ENCODE data around the gene FRMD3. TPM values are rescaled to one million over a fixed set of nuclear protein-coding genes. Genes with fewer than 3 reads are reported as not detected.

FRMD3 gene
- polyA plus RNA-seq, 1 donor, result 15.4 TPM

GRCh38 chr9:83431101-83432060 is 106.8 kb downstream of the FRMD3 start:
- no peak for DNase-seq

GRCh38 chr9:83430681-83431080 is 107.5 kb downstream of the FRMD3 start:
- no peak for DNase-seq

GRCh38 chr9:83429229-83429628 is 109.0 kb downstream of the FRMD3 start:
- no peak for DNase-seq

GRCh38 chr9:83425240-83425639 is 113.0 kb downstream of the FRMD3 start:
- no peak for DNase-seq

GRCh38 chr9:83424831-83425230 is 113.4 kb downstream of the FRMD3 start:
- DNase-seq, result no peak

- DNase-seq, result no peak
These were observed 114.1 kb downstream of the FRMD3 start for GRCh38 chr9:83423815-83424707.

- no peak for DNase-seq
These were observed 115.7 kb downstream of the FRMD3 start for GRCh38 chr9:83422527-83422926.

- no peak for DNase-seq
These were observed 117.7 kb downstream of the FRMD3 start for GRCh38 chr9:83420486-83420885.

- DNase-seq, result no peak
These were observed 118.2 kb downstream of the FRMD3 start for GRCh38 chr9:83419961-83420360.

GRCh38 chr9:83418283-83418682 is 119.9 kb downstream of the FRMD3 start:
- no peak for DNase-seq

GRCh38 chr9:83413367-83413766 is 124.8 kb downstream of the FRMD3 start:
- DNase-seq, result no peak

- no peak for DNase-seq
These were observed 127.5 kb downstream of the FRMD3 start for GRCh38 chr9:83410701-83411100.

GRCh38 chr9:83406921-83407320 is 131.3 kb downstream of the FRMD3 start:
- DNase-seq, result no peak

- no peak for DNase-seq
These were observed 132.4 kb downstream of the FRMD3 start for GRCh38 chr9:83405759-83406158.

GRCh38 chr9:83403527-83404238 is 134.5 kb downstream of the FRMD3 start:
- no peak for DNase-seq

- DNase-seq, result no peak
These were observed 136.8 kb downstream of the FRMD3 start for GRCh38 chr9:83401328-83401900.

- DNase-seq, result no peak
These were observed 141.4 kb downstream of the FRMD3 start for GRCh38 chr9:83396813-83397212.

- no peak for DNase-seq
These were observed 141.9 kb downstream of the FRMD3 start for GRCh38 chr9:83396342-83396741.

GRCh38 chr9:83392228-83392627 is 146.0 kb downstream of the FRMD3 start:
- no peak for DNase-seq

GRCh38 chr9:83388346-83388745 is 149.9 kb downstream of the FRMD3 start:
- no peak for DNase-seq

GRCh38 chr9:83387401-83388185 is 150.6 kb downstream of the FRMD3 start:
- no peak for DNase-seq
